Fibroblast of skin of left quadriceps (primary cell): ENCODE data around the gene TSPAN13.
A peak's percentile ranks its signal among the peaks of the same experiment; 100 is the strongest.

Source experiments
- DNase-seq, 2 experiments: peaks; one replicate each; pipeline ENCODE4 v3.0.0-alpha.2; 2013; ENCODE audit warnings: low read depth in 2 of 2

Gene TSPAN13

GRCh38 chr7:16774986-16775385, 21.4 kb downstream of the TSPAN13 start:
- no peak for DNase-seq

- DNase-seq, result no peak
Measured at GRCh38 chr7:16776053-16776452, 22.5 kb downstream of the TSPAN13 start.

GRCh38 chr7:16778476-16778875, 24.9 kb downstream of the TSPAN13 start:
- no peak for DNase-seq

- no peak for DNase-seq
Measured at GRCh38 chr7:16779051-16779450, 25.5 kb downstream of the TSPAN13 start.

GRCh38 chr7:16780596-16780995, 27.0 kb downstream of the TSPAN13 start:
- DNase-seq, result no peak

GRCh38 chr7:16785321-16785720, 31.8 kb downstream of the TSPAN13 start:
- DNase-seq, result no peak

- no peak for DNase-seq
Measured at GRCh38 chr7:16785846-16786245, 32.3 kb downstream of the TSPAN13 start.

GRCh38 chr7:16786257-16786656, 32.7 kb downstream of the TSPAN13 start:
- DNase-seq, result no peak

GRCh38 chr7:16787127-16787526, 33.6 kb downstream of the TSPAN13 start:
- DNase-seq, result no peak

- no peak for DNase-seq
Measured at GRCh38 chr7:16791071-16791470, 37.5 kb downstream of the TSPAN13 start.

- DNase-seq, result no peak
Measured at GRCh38 chr7:16791905-16792698, 38.5 kb downstream of the TSPAN13 start.

- DNase-seq, result no peak
Measured at GRCh38 chr7:16794986-16795385, 41.4 kb downstream of the TSPAN13 start.

GRCh38 chr7:16795624-16796023, 42.1 kb downstream of the TSPAN13 start:
- no peak for DNase-seq

GRCh38 chr7:16801111-16801542, 47.6 kb downstream of the TSPAN13 start:
- DNase-seq, result peak; percentile 37 to 53

GRCh38 chr7:16801579-16801978, 48.0 kb downstream of the TSPAN13 start:
- DNase-seq, result no peak

GRCh38 chr7:16803125-16803524, 49.6 kb downstream of the TSPAN13 start:
- no peak for DNase-seq

GRCh38 chr7:16803881-16804673, 50.5 kb downstream of the TSPAN13 start:
- DNase-seq, result no peak

GRCh38 chr7:16804674-16805439, 51.3 kb downstream of the TSPAN13 start, which contains the start of gene AGR2:
Gene AGR2 (minus strand): TSS chr7:16804999. CDS start chr7:16801796, 3,203 bp downstream.
- no peak for DNase-seq

- no peak for DNase-seq
Measured at GRCh38 chr7:16805441-16805840, 51.9 kb downstream of the TSPAN13 start.

- DNase-seq, result no peak
Measured at GRCh38 chr7:16810112-16810511, 56.6 kb downstream of the TSPAN13 start.

- no peak for DNase-seq
Measured at GRCh38 chr7:16810573-16810972, 57.0 kb downstream of the TSPAN13 start.

- DNase-seq, result peak in 1 of 2 experiments; percentile 13
Measured at GRCh38 chr7:16811551-16811950, 58.0 kb downstream of the TSPAN13 start.
